Measurements from ENCODE around the gene PGBD1.

The PGBD1 gene

DNA sequence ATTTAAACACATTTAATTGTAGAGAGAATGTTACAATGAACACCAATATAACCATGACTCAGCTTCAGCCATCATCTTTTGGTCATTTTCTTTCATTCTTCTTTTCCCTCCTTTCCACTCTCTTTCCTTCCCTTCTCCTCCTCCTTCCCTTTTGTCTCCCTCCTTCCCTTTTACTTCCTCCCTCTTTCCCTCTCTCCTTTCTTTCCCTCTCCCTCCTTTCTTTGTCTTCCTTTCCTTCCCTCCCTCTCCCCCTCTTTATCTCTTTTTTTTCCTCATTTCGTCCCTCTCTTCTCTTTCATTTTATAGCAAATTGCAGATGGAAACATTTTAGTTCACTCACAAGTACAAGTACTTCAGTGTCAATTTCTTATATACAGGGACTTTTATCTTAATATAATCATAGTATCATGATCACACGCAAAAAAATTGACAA lies 70.1 kb downstream of the PGBD1 start:
- Histone ChIP-seq H3K9me2 (ENCODE audit: low read depth, low read length) (no peaks in the 10 kb centered on the region), H3K79me2 (ENCODE audit: insufficient read depth, low read length) (peaks cover 16% of the 10 kb centered on the region), H2AFZ (ENCODE audit: low read length) (no peak overlapping the region), H3F3A (ENCODE audit: insufficient read depth, low read length) (no peaks in the 10 kb centered on the region), H3K27me3 (ENCODE audit: insufficient read depth, low read length) (no peaks in the 10 kb centered on the region), H3K27ac (ENCODE audit: low read depth, low read length, poor library complexity, severe bottlenecking) (no peak overlapping the region), H3K4me1 (ENCODE audit: insufficient read depth, low read length, severe bottlenecking) (peaks cover 30% of the 10 kb centered on the region), H4K20me1 (ENCODE audit: insufficient read depth, low read length) (no peaks in the 10 kb centered on the region), H3K4me3 (ENCODE audit: low read depth, low read length, poor library complexity, severe bottlenecking) (peak overlapping the region; percentile 92), H3K36me3 (ENCODE audit: insufficient read depth, low read length) (peaks cover 20% of the 10 kb centered on the region), H3K4me2 (ENCODE audit: low read length) (peak overlapping the region; percentile 94), H3K9me3 (ENCODE audit: low read length) (peaks cover 8% of the 10 kb centered on the region; the same call in 1 of the 2 replicates), H3K9ac (ENCODE audit: low read length) (no peak overlapping the region)
- TF ChIP-seq EZH2 (IDR thresholded peaks at IDR 0.05; ENCODE audit: borderline replicate concordance, low read length) = no peak
- TF ChIP-seq, protein P1, sequence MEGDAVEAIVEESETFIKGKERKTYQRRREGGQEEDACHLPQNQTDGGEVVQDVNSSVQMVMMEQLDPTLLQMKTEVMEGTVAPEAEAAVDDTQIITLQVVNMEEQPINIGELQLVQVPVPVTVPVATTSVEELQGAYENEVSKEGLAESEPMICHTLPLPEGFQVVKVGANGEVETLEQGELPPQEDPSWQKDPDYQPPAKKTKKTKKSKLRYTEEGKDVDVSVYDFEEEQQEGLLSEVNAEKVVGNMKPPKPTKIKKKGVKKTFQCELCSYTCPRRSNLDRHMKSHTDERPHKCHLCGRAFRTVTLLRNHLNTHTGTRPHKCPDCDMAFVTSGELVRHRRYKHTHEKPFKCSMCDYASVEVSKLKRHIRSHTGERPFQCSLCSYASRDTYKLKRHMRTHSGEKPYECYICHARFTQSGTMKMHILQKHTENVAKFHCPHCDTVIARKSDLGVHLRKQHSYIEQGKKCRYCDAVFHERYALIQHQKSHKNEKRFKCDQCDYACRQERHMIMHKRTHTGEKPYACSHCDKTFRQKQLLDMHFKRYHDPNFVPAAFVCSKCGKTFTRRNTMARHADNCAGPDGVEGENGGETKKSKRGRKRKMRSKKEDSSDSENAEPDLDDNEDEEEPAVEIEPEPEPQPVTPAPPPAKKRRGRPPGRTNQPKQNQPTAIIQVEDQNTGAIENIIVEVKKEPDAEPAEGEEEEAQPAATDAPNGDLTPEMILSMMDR (IDR thresholded peaks at IDR 0.05; ENCODE audit: low read length) = no peak

Data from OCI-LY1 (cell line).